SK-N-SH (cell line): ENCODE results near the gene KCTD4.
"Not testable (repeated sequence)": the region's sequence is repeated elsewhere in the genome, so short reads cannot be mapped to it uniquely, and the experiment has no call there.

ENCODE experiments used
- EP300 ChIP-seq, 2 experiments: IDR thresholded peaks; 2 replicates each; pipeline versions ENCODE4 v1.4.0 to v1.6.1; 2012; ENCODE audit warnings: borderline replicate concordance in 1 of 2, low read depth in 1 of 2, low read length in 1 of 2
- GABPA ChIP-seq: IDR thresholded peaks from 2 replicates; pipeline ENCODE4 v1.4.0; 2012; ENCODE audit warnings: low read depth, mild to moderate bottlenecking
- MXI1 ChIP-seq: IDR thresholded peaks from 2 replicates; pipeline ENCODE4 v1.6.1; 2012; ENCODE audit warnings: mild to moderate bottlenecking, low read depth, low read length, improper control_type of control experiment
- POLR2AphosphoS5 ChIP-seq: IDR thresholded peaks from 2 replicates; pipeline ENCODE4 v1.6.1; 2012; ENCODE audit warnings: low read depth, low read length
- RAD21 ChIP-seq: IDR thresholded peaks from 2 replicates; pipeline ENCODE4 v1.6.1; 2012; ENCODE audit warnings: mild to moderate bottlenecking, low read length
- RCOR1 ChIP-seq: fragments of 150-350 bp; IDR thresholded peaks from 2 replicates; pipeline ENCODE4 v1.6.1; 2017; ENCODE audit warnings: antibody characterized with exemption, low read length
- RFX5 ChIP-seq: IDR thresholded peaks from 2 replicates; pipeline ENCODE4 v1.6.1; 2012; ENCODE audit warnings: mild to moderate bottlenecking, improper control_type of control experiment, low read length
- YY1 ChIP-seq: IDR thresholded peaks from 2 replicates; pipeline ENCODE4 v1.4.0; 2012; ENCODE audit warnings: low read depth, mild to moderate bottlenecking
- TF ChIP-seq, protein P1 (sequence below): fragments of 200-600 bp; sonication (generic); IDR thresholded peaks from 2 replicates; pipeline ENCODE4 v1.6.1; 2017; ENCODE audit warnings: antibody characterized with exemption, mild to moderate bottlenecking, moderate library complexity
- TF ChIP-seq, protein P2 (sequence below): IDR thresholded peaks from 2 replicates; pipeline ENCODE4 v1.4.0; 2012; ENCODE audit warnings: low read depth
- TF ChIP-seq, protein P3 (sequence below): IDR thresholded peaks from 2 replicates; pipeline ENCODE4 v1.4.0; 2012; ENCODE audit warnings: low read depth, borderline replicate concordance

DNA sequence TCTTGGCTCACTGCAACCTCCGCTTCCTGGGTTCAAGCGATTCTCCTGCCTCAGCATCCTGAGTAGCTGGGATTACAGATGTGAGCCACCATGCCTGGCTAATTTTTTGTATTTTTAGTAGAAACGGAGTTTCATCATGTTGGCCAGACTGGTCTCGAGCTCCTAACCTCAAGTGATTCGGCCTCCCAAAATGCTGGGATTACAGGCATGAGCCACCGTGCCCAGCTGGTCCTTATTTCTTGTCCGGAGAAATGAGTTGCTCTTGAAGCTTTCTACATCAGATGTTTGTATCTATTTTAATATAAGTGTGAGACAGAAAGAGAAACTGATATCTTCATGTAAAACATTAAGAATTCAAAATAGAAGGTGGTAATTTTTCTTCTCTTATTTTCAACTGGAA lies 43.9 kb upstream of the KCTD4 start:
- TF ChIP-seq RAD21; YY1; EP300 (IDR thresholded peaks at IDR 0.05; ENCODE audit: borderline replicate concordance in 1 of 2, low read depth in 1 of 2, low read length in 1 of 2); RCOR1; MXI1; RFX5; POLR2AphosphoS5; GABPA: not testable (repeated sequence)
- TF ChIP-seq, protein P1, sequence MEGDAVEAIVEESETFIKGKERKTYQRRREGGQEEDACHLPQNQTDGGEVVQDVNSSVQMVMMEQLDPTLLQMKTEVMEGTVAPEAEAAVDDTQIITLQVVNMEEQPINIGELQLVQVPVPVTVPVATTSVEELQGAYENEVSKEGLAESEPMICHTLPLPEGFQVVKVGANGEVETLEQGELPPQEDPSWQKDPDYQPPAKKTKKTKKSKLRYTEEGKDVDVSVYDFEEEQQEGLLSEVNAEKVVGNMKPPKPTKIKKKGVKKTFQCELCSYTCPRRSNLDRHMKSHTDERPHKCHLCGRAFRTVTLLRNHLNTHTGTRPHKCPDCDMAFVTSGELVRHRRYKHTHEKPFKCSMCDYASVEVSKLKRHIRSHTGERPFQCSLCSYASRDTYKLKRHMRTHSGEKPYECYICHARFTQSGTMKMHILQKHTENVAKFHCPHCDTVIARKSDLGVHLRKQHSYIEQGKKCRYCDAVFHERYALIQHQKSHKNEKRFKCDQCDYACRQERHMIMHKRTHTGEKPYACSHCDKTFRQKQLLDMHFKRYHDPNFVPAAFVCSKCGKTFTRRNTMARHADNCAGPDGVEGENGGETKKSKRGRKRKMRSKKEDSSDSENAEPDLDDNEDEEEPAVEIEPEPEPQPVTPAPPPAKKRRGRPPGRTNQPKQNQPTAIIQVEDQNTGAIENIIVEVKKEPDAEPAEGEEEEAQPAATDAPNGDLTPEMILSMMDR = not testable (repeated sequence)
- TF ChIP-seq, protein P2, sequence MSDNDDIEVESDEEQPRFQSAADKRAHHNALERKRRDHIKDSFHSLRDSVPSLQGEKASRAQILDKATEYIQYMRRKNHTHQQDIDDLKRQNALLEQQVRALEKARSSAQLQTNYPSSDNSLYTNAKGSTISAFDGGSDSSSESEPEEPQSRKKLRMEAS = not testable (repeated sequence)
- TF ChIP-seq, protein P3, sequence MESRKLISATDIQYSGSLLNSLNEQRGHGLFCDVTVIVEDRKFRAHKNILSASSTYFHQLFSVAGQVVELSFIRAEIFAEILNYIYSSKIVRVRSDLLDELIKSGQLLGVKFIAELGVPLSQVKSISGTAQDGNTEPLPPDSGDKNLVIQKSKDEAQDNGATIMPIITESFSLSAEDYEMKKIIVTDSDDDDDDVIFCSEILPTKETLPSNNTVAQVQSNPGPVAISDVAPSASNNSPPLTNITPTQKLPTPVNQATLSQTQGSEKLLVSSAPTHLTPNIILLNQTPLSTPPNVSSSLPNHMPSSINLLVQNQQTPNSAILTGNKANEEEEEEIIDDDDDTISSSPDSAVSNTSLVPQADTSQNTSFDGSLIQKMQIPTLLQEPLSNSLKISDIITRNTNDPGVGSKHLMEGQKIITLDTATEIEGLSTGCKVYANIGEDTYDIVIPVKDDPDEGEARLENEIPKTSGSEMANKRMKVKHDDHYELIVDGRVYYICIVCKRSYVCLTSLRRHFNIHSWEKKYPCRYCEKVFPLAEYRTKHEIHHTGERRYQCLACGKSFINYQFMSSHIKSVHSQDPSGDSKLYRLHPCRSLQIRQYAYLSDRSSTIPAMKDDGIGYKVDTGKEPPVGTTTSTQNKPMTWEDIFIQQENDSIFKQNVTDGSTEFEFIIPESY = not testable (repeated sequence)
